MM.1S (cell line): ENCODE results near the gene ZBTB7C.

ENCODE experiments used
- DNase-seq: peaks from one replicate; pipeline ENCODE4 v3.0.0-alpha.2; 2015
- H2AFZ ChIP-seq: fragments of 300-600 bp; sonication (generic); 2 replicates; pipeline ENCODE4 v1.6.0; 2016; ENCODE audit warnings: antibody characterized with exemption, low read length
- H3F3A ChIP-seq: fragments of 300-600 bp; sonication (generic); 2 replicates; pipeline ENCODE4 v1.6.1; 2016; ENCODE audit warnings: mild to moderate bottlenecking, antibody characterized with exemption, low read length, moderate library complexity, mixed read lengths; ENCODE audit not compliant: insufficient read depth
- H3K27ac ChIP-seq: fragments of 300-600 bp; sonication (generic); 2 replicates; pipeline ENCODE4 v1.5.1; 2016; ENCODE audit warnings: mild to moderate bottlenecking, low read length
- H3K27me3 ChIP-seq: fragments of 300-600 bp; sonication (generic); replicated peaks from 2 replicates; pipeline ENCODE4 v1.6.0; 2016; ENCODE audit warnings: low read length; ENCODE audit not compliant: insufficient read depth
- H3K36me3 ChIP-seq: fragments of 300-600 bp; sonication (generic); replicated peaks from 2 replicates; pipeline ENCODE4 v1.6.1; 2016; ENCODE audit warnings: mild to moderate bottlenecking, low read length, mixed read lengths; ENCODE audit not compliant: insufficient read depth
- H3K4me1 ChIP-seq: fragments of 300-600 bp; sonication (generic); 2 replicates; pipeline ENCODE4 v1.6.1; 2016; ENCODE audit warnings: low read length, mixed read lengths
- H3K4me2 ChIP-seq: fragments of 300-600 bp; sonication (generic); 2 replicates; pipeline ENCODE4 v1.6.0; 2016; ENCODE audit warnings: low read depth, low read length
- H3K4me3 ChIP-seq: fragments of 300-600 bp; sonication (generic); 2 replicates; pipeline ENCODE4 v1.5.1; 2016; ENCODE audit warnings: low read length, mixed read lengths
- H3K79me2 ChIP-seq: fragments of 300-600 bp; sonication (generic); 2 replicates; pipeline ENCODE4 v1.6.1; 2016; ENCODE audit warnings: mixed run types, low read length, mixed read lengths
- H3K9ac ChIP-seq: fragments of 300-600 bp; sonication (generic); 2 replicates; pipeline ENCODE4 v1.6.1; 2016; ENCODE audit warnings: low read length, mixed read lengths
- H3K9me2 ChIP-seq: fragments of 300-600 bp; sonication (generic); replicated peaks from 2 replicates; pipeline ENCODE4 v1.6.1; 2016; ENCODE audit warnings: mild to moderate bottlenecking, low read length, mixed read lengths; ENCODE audit not compliant: insufficient read depth
- H3K9me3 ChIP-seq: fragments of 300-600 bp; sonication (generic); replicated peaks from 2 replicates; pipeline ENCODE4 v1.6.1; 2016; ENCODE audit warnings: mild to moderate bottlenecking, low read length, mixed read lengths; ENCODE audit not compliant: insufficient read depth
- H4K20me1 ChIP-seq: fragments of 300-600 bp; sonication (generic); 2 replicates; pipeline ENCODE4 v1.6.1; 2016; ENCODE audit warnings: mild to moderate bottlenecking, low read length, moderate library complexity, mixed read lengths; ENCODE audit not compliant: insufficient read depth
- EZH2 ChIP-seq: fragments of 300-600 bp; sonication (generic); optimal IDR thresholded peaks from 2 replicates; pipeline ENCODE3; 2017; ENCODE audit warnings: low read depth, mild to moderate bottlenecking, antibody characterized with exemption, low read length, mixed read lengths
- EZH2phosphoT487 ChIP-seq: fragments of 300-600 bp; sonication (generic); IDR thresholded peaks from 2 replicates; pipeline ENCODE4 v1.6.1; 2018; ENCODE audit warnings: antibody characterized with exemption, low read length
- TF ChIP-seq, protein P1 (sequence below): fragments of 300-600 bp; sonication (generic); IDR thresholded peaks from 2 replicates; pipeline ENCODE4 v1.5.1; 2016; ENCODE audit warnings: antibody characterized with exemption, low read length, mixed read lengths

Gene ZBTB7C

DNA sequence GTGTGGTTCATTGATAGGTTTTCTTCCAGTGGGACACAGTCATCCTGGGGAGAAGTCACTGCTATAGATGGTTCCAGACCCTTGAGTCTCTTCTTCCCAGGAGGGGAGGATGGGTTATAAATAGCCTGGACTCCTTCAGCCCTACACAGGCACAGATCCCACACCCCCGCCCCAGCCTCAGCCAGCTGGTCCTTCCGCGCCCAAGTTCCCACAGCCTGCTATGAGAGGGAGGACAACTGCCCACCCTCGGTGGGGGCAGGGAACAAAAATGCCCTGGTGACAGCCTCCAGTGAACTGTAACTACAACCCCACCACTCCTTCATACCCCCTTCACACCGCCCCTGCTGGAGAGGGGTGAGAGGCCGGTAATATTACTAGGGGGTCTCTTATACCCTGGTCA, 3.2 kb downstream of the ZBTB7C start:
- 0 out of 2 replicates have a peak, but pooled peaks cover 4% of the 10 kb centered on the region for H3F3A ChIP-seq
- no peak overlapping the region for H3K4me3 ChIP-seq
- no peaks in the 10 kb centered on the region; the same call in 1 of the 2 replicates for H3K4me1 ChIP-seq
- H3K79me2 ChIP-seq, result no peaks in the 10 kb centered on the region
- no peaks in the 10 kb centered on the region for H3K9me3 ChIP-seq
- H3K9ac ChIP-seq, result no peak overlapping the region
- H3K27me3 ChIP-seq, result peaks cover 28% of the 10 kb centered on the region
- H3K4me2 ChIP-seq, result no peak overlapping the region
- no peak overlapping the region for H2AFZ ChIP-seq
- DNase-seq, result no peak
- no peaks in the 10 kb centered on the region for H3K36me3 ChIP-seq
- H3K27ac ChIP-seq, result no peak overlapping the region
- no peaks in the 10 kb centered on the region for H3K9me2 ChIP-seq
- TF ChIP-seq EZH2 (no peak), EZH2phosphoT487 (no peak)
- TF ChIP-seq, protein P1, sequence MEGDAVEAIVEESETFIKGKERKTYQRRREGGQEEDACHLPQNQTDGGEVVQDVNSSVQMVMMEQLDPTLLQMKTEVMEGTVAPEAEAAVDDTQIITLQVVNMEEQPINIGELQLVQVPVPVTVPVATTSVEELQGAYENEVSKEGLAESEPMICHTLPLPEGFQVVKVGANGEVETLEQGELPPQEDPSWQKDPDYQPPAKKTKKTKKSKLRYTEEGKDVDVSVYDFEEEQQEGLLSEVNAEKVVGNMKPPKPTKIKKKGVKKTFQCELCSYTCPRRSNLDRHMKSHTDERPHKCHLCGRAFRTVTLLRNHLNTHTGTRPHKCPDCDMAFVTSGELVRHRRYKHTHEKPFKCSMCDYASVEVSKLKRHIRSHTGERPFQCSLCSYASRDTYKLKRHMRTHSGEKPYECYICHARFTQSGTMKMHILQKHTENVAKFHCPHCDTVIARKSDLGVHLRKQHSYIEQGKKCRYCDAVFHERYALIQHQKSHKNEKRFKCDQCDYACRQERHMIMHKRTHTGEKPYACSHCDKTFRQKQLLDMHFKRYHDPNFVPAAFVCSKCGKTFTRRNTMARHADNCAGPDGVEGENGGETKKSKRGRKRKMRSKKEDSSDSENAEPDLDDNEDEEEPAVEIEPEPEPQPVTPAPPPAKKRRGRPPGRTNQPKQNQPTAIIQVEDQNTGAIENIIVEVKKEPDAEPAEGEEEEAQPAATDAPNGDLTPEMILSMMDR, result no peak
- no peaks in the 10 kb centered on the region for H4K20me1 ChIP-seq

DNA sequence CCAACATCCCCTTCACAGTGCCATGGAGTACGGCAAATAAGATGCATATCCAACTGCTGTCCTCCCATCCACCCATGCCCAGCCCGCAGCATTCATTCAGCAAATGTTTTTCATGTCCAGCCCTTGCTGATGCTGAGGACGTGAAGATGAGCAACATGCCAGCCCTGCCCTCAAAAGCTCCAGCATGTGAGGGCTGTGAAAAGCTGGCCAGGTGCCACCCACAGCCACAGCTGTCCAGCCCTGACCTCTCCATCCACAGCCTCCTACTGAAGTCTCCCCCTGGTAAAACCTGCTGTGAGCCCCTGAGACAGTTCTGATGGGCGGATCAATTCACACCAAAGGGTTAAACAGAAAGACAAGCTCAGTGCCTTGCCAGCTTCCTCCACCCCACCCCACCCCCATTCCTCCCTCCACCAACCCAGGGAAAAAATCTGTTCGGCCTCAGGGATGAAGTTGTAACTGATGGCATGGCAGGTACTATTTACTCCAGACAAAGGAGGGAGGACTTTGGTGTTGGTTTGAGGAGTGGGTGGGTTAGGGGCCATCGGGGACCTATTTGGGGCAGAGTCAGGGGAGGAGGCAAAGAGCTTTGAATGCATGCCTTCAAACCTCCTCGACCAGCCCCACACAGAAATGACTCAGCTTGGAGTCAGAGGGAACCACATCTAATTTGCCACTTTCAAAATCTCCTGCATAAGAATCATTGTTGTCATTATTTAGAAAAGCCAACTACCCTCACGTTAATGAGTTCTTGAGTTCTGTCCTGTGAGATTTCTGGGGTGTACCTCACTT, 4.3 kb downstream of the ZBTB7C start:
- H3K79me2 ChIP-seq, result no peaks in the 10 kb centered on the region
- peaks cover 10% of the 10 kb centered on the region for H3K4me1 ChIP-seq
- no peaks in the 10 kb centered on the region for H3K9me3 ChIP-seq
- H2AFZ ChIP-seq, result no peak overlapping the region
- H3K9me2 ChIP-seq, result no peaks in the 10 kb centered on the region
- no peak for DNase-seq
- no peak overlapping the region for H3K27ac ChIP-seq
- 0 out of 2 replicates have a peak, but pooled peaks cover 3% of the 10 kb centered on the region for H3F3A ChIP-seq
- H3K4me3 ChIP-seq, result no peak overlapping the region
- peaks cover 26% of the 10 kb centered on the region for H3K27me3 ChIP-seq
- no peak overlapping the region for H3K4me2 ChIP-seq
- H4K20me1 ChIP-seq, result no peaks in the 10 kb centered on the region
- H3K9ac ChIP-seq, result no peak overlapping the region
- H3K36me3 ChIP-seq, result no peaks in the 10 kb centered on the region
- TF ChIP-seq EZH2, result no peak
- no peak for TF ChIP-seq EZH2phosphoT487
- TF ChIP-seq, protein P1, result no peak

DNA sequence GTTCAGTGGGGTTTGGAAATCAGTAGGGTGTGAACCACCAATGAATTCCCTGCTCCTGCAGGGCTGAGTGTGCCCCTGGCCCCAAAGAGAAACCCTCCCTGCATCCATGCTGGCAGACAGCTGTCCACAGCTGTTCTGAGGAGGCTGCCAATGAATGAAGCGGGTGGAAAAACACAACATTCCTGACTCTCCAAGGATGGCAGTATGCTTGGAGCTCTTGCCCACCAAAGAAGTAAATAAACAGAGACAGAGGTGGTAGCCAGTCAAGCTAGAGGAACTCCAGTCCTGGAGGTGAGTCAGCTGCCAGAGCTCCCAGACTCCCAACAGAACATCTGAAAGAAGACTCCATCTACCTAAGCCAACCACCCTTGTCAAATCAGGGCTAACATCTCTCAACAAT, 6.2 kb downstream of the ZBTB7C start:
- H3K27me3 ChIP-seq, result peaks cover 20% of the 10 kb centered on the region
- no peak for DNase-seq
- no peak overlapping the region for H3K4me3 ChIP-seq
- no peak overlapping the region for H3K9ac ChIP-seq
- H3K36me3 ChIP-seq, result no peaks in the 10 kb centered on the region
- no peak for TF ChIP-seq EZH2
- TF ChIP-seq, protein P1, result no peak
- TF ChIP-seq EZH2phosphoT487, result no peak
- H3K4me1 ChIP-seq, result peaks cover 21% of the 10 kb centered on the region
- H3K27ac ChIP-seq, result no peak overlapping the region
- H3K9me3 ChIP-seq, result no peaks in the 10 kb centered on the region
- H2AFZ ChIP-seq, result no peak overlapping the region
- no peaks in the 10 kb centered on the region for H3F3A ChIP-seq
- no peaks in the 10 kb centered on the region for H3K9me2 ChIP-seq
- no peaks in the 10 kb centered on the region for H3K79me2 ChIP-seq
- no peak overlapping the region for H3K4me2 ChIP-seq
- no peaks in the 10 kb centered on the region for H4K20me1 ChIP-seq
